Pancreas (tissue), 10 donors: ENCODE data around the gene MINDY4B. TPM values are rescaled to one million over a fixed set of nuclear protein-coding genes. Genes with fewer than 3 reads are reported as not detected.

Experiments
- ATAC-seq, 4 donors: fragments of 200-7000 bp; cut with Tn5 transposase; one replicate each; pipeline versions ENCODE4 v1.8.0 to v1.9.1; 2020; ENCODE audit warnings: mild to moderate bottlenecking in 4 of 4, moderate library complexity in 4 of 4
- DNase-seq, 6 donors: peaks; one replicate each; pipeline ENCODE4 v3.0.0-alpha.2; 2020
- FAIRE-seq: peaks from 2 replicates; lab custom pipeline; 2012; peaks lifted over from hg19 to GRCh38; lab: Jason Lieb, UNC
- H3K27ac ChIP-seq, 4 donors: fragments of 200-600 bp; sonication (generic); 1 replicate in 3 of 4; 2 replicates in 1 of 4; pipeline versions ENCODE4 v1.5.0 to v1.8.0; 2020
- H3K27me3 ChIP-seq, 4 donors: fragments of 200-600 bp; one replicate each; pipeline ENCODE4 v1.8.0; 2021
- H3K36me3 ChIP-seq, 3 donors: fragments of 200-600 bp; sonication (generic) in 1 of 3; one replicate each; pipeline versions ENCODE4 v1.5.0 to v1.8.0; 2020 to 2021
- H3K4me1 ChIP-seq, 3 donors: fragments of 200-600 bp; one replicate each; pipeline ENCODE4 v1.8.0; 2021
- H3K4me3 ChIP-seq, 4 donors: fragments of 200-600 bp; sonication (generic) in 2 of 4; one replicate each; pipeline versions ENCODE4 v1.5.0 to v1.8.0; 2020 to 2021
- H3K9me3 ChIP-seq, 4 donors: fragments of 200-600 bp; one replicate each; pipeline ENCODE4 v1.8.0; 2021
- WGBS, 2 donors: extraction: QIAGEN DNeasy Blood & Tissue Kit; methylation state at CpG; one replicate each; pipeline ENCODE4 v1.1.7; 2013; 5-methylcytosine and 5-hydroxymethylcytosine counted together
- intact Hi-C, 3 donors: fragments of 100-400 bp; cut with DNase I; formaldehyde crosslinking; loops; one replicate each; pipeline versions ENCODE4 v1.11.1 to v1.14.2; 2022
- polyA plus RNA-seq, 2 donors: library from polyadenylated mRNA; stranded (reverse); fragments of 200-250 nt; gene quantifications; one replicate each; pipeline ENCODE4 v1.2.3, GENCODE V29; 2013
- total RNA-seq, 6 donors: library from RNA; stranded (reverse); fragmentation: NEBNext Ultra II Directional in 4 of 6; extraction: Animal tissue kit (Norgen Biotek cat#: 25700) in 4 of 6; gene quantifications; one replicate each; pipeline versions ENCODE4 v1.2.1 to v1.2.4, GENCODE V29; 2021 to 2023
- TF ChIP-seq, protein P1 (sequence below), 4 donors: fragments of 200-600 bp; sonication (generic) in 3 of 4; IDR thresholded peaks; one replicate each; pipeline versions ENCODE4 v1.5.0 to v1.8.0; 2021; ENCODE audit warnings: antibody characterized with exemption in 4 of 4
- donor health status: healthy with polysubstance abuse.
- donor health status: DM: no; HTN: no; CAD: no; lungs with moderate emphysema.
- donor health status: DM: no; HTN: no; CAD: no.
- donor health status: control.
- donor health status: control.
- donor health status: Bipolar disorder and iron deficiency.
- donor health status: DM: yes; HTN: yes; CAD: no.
- donor health status: DM: no; HTN: no; CAD: no.
- donor health status: DM: no; HTN: no; CAD: no.
- donor health status: DM: yes; HTN: yes; CAD: no.

The MINDY4B gene
- total and polyA plus RNA-seq, 8 donors = not detected

DNA sequence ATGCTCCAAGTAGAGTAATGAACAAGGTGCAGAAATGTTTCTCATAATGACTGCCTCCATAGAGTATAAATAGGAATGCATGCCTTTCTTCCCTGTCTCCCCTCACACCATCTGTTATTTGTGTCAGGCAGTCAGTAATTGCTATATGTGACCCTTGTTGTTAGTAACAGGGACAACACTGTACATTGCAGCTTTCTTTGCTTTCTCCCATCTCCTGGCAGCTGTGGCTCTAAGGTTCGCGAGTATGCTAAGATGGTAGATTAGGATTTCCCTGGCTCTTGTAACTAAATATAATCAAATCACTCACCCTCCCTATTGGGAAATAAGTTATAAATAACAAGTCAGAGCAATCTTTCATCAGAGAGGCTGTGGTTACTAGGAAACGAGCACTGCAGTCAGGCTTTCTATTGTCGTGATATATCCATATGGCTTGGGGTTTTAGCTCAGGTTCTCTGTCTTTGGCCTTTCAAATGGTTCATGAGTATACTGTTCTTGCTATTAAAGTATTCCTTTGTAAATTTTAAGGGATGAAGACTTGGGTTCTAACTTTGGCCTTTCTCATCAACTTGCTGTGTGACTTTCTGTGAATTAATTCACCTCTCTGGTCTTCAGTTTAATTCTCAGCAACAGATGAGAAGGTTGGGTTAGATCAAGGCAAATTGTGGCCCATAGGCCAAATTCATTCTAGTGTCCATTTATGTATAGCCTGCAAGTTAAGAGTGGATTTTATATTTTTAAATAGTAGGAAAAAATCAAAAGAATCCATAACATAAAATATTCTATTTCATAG lies 8.1 kb upstream of the MINDY4B start:
- DNase-seq (no peak), FAIRE-seq (no peak)
- intact Hi-C loops = no loop called here

DNA sequence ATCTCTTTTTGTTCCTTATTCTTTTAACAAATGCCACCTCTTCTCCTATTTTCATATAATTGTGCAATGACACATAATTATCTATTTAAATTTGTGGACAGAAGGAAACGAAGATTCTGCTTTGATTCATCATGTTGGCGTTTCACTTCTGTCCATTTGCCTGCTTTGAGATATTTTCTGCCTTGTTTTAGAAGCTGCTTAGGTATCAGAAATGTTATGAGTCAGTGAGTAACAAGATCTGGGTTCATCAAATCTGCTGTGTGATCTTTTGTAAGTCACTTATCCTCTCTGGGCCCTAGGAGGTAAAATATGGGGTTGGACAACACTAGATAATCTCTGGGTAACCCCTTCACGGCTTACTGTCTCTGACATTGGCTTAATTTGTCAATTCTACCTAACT lies 7.3 kb upstream of the MINDY4B start:
- no peaks in the 10 kb centered on the region for H3K9me3 ChIP-seq
- no peak overlapping the region for H3K27ac ChIP-seq
- TF ChIP-seq, protein P1, sequence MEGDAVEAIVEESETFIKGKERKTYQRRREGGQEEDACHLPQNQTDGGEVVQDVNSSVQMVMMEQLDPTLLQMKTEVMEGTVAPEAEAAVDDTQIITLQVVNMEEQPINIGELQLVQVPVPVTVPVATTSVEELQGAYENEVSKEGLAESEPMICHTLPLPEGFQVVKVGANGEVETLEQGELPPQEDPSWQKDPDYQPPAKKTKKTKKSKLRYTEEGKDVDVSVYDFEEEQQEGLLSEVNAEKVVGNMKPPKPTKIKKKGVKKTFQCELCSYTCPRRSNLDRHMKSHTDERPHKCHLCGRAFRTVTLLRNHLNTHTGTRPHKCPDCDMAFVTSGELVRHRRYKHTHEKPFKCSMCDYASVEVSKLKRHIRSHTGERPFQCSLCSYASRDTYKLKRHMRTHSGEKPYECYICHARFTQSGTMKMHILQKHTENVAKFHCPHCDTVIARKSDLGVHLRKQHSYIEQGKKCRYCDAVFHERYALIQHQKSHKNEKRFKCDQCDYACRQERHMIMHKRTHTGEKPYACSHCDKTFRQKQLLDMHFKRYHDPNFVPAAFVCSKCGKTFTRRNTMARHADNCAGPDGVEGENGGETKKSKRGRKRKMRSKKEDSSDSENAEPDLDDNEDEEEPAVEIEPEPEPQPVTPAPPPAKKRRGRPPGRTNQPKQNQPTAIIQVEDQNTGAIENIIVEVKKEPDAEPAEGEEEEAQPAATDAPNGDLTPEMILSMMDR (IDR thresholded peaks at IDR 0.05) = no peak
- H3K4me1 ChIP-seq = no peaks in the 10 kb centered on the region
- H3K36me3 ChIP-seq = no peaks in the 10 kb centered on the region
- 73 to 85% methylated on average over 3 of the region's 3 CpGs for WGBS, 2 donors
- FAIRE-seq (no peak), DNase-seq (no peak), ATAC-seq (no peak)
- no peak overlapping the region for H3K4me3 ChIP-seq
- intact Hi-C loops = no loop called here
- H3K27me3 ChIP-seq = no peaks in the 10 kb centered on the region

More for the DNA sequence above, 8.1 kb upstream of the MINDY4B start:
- TF ChIP-seq, protein P1 (IDR thresholded peaks at IDR 0.05) = no peak
- H3K4me3 ChIP-seq = no peak overlapping the region
- ATAC-seq = no peak
- no peaks in the 10 kb centered on the region for H3K36me3 ChIP-seq
- no peak overlapping the region for H3K27ac ChIP-seq
- H3K4me1 ChIP-seq = no peaks in the 10 kb centered on the region
- 72 to 75% methylated on average over 4 of the region's 4 CpGs for WGBS, 2 donors
- no peaks in the 10 kb centered on the region for H3K27me3 ChIP-seq
- no peaks in the 10 kb centered on the region for H3K9me3 ChIP-seq

DNA sequence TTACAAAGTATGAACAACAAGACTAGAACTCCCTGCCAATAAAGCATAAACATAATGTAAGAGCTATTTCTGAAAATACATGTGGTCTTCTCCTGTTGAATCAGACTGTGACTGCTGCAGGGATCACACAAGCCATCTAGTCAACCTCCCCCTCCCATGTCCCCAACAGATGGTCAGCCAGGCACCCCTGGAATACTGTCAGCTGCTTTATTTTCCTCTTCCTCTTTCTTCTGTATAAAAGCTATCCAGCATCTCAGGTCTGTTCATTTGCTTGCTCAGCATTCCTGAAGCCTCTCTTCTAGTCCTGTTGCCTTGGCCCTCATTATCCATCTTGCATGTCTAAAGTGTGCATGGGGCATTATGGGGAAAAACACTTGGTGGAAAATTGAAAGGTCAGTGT lies 6.5 kb upstream of the MINDY4B start:
- Histone ChIP-seq H3K4me3 (no peak overlapping the region), H3K4me1 (no peaks in the 10 kb centered on the region), H3K36me3 (no peaks in the 10 kb centered on the region), H3K27me3 (no peaks in the 10 kb centered on the region), H3K9me3 (no peaks in the 10 kb centered on the region), H3K27ac (no peak overlapping the region)
- TF ChIP-seq, protein P1 (IDR thresholded peaks at IDR 0.05) = no peak
- FAIRE-seq = no peak
- ATAC-seq = no peak
- DNase-seq = no peak
- intact Hi-C loops = no loop called here

DNA sequence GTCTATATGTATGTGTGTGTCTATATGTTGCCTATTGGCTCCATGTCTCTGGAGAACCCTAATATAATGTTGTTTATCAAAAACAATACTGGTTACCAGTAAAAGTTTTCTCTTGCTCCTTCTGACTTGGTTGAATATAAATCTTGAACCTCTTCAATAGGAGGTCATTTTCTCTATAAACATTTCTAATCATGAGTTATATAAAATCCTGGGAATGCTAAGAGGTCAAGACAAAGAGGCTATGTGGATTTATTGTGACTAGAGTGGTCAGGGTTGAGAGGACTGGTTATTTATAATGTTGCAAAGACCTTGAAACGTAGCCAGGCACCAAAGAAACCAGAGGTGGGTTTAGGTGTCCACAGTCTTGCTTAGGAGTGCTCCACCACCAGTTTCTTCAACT lies 1.2 kb upstream of the MINDY4B start:
- TF ChIP-seq, protein P1 (IDR thresholded peaks at IDR 0.05) = no peak
- Histone ChIP-seq H3K27me3 (no peaks in the 10 kb centered on the region), H3K36me3 (no peaks in the 10 kb centered on the region), H3K27ac (no peak overlapping the region), H3K4me3 (no peak overlapping the region), H3K9me3 (no peaks in the 10 kb centered on the region), H3K4me1 (no peaks in the 10 kb centered on the region)
- no peak for DNase-seq
- intact Hi-C loops = no loop called here
- no peak for ATAC-seq
- WGBS, 2 donors = 55 to 80% methylated on average over 1 of the region's 1 CpG
- FAIRE-seq = no peak

DNA sequence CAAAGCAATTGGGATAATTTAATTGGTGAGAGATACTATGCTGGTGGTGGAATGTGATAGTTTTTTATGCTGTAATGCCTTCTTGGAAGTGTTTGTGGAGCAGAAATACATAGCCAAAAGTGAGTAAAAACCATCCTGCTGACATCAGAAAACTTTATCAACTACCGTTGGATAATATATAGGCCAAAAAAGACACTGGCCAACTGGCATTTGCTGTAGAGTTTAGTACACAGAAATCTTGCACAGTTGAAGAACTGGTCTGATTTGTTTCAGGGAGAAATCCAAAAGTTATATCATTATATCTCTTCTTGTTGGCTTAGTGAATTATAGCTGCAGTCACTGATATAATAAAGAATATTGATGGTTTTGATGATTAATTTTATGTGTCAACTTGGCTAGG lies 507 bp upstream of the MINDY4B start:
- Histone ChIP-seq H3K27me3 (no peaks in the 10 kb centered on the region), H3K36me3 (no peaks in the 10 kb centered on the region), H3K4me1 (no peaks in the 10 kb centered on the region), H3K9me3 (no peaks in the 10 kb centered on the region), H3K27ac (no peak overlapping the region), H3K4me3 (no peak overlapping the region)
- 21 to 38% methylated on average over 1 of the region's 1 CpG for WGBS, 2 donors
- DNase-seq (no peak), ATAC-seq (no peak), FAIRE-seq (no peak)
- intact Hi-C loops = no loop called here
- TF ChIP-seq, protein P1 (IDR thresholded peaks at IDR 0.05) = no peak
